Measurements from ENCODE around the gene GPR55. TPM values are rescaled to one million over a fixed set of nuclear protein-coding genes. Genes with fewer than 3 reads are reported as not detected.

Gene GPR55
- total and polyA plus RNA-seq, 2 donors (not counting 3 experiments of a cell fraction or from before 2014, with no cell fraction given), result not detected

DNA sequence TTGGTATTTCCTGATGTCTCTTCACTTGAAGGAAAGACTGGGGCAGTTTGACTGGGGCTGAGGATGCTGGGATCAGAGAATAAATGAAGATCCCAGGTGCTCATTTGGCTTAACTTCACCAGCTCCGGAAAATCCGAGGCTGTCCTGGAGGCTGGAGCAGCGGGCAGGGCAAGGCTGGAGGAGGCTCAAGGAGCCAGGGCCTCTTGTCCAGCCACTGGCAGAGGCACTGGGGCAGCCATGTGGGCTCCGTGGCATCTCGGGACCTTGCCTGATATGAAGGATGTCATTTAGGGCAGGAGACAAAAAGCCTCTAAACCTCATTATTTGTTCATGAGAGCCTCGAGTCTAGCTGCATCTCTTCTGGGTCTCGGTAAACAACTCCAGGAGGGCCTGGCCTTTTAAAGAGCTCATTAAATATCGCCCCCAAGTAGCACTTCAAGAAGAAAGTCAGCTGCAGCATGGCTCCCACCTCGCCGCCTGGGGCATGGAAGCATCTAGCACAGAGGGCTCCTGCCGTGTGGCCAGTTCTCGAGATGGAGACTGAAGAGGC lies 13.5 kb upstream of the GPR55 start:
- H3K27ac ChIP-seq (ENCODE audit: insufficient read depth, low read depth, low read length), result no peak overlapping the region
- dilution Hi-C loops (cut with MboI; ENCODE audit: extremely low pct_ligation_motif_present, low sequenced_read_pairs) (no loop called here), intact Hi-C loops (cut with micrococcal nuclease) (no loop called here)
- no peak overlapping the region for H3K4me3 ChIP-seq (replicated peaks in 1 of 3; ENCODE audit: insufficient read depth in 1 of 3, low read depth in 1 of 3, low read length in 3 of 3)
- H3K9ac ChIP-seq (replicated peaks; ENCODE audit: extremely low read depth, insufficient read depth, low read length), result no peak overlapping the region
- H3K36me3 ChIP-seq (ENCODE audit: control insufficient read depth in 2 of 2, extremely low read depth in 1 of 2, insufficient read depth in 2 of 2, low read length in 2 of 2), result no peaks in the 10 kb centered on the region
- no peaks in the 10 kb centered on the region for H3K4me1 ChIP-seq (ENCODE audit: control insufficient read depth, extremely low read depth, insufficient read depth, low read length)
- no peak overlapping the region for H2AFZ ChIP-seq (ENCODE audit: low read depth, low read length)
- ChIA-PET POLR2A (no interaction called here), CTCF (interaction anchor here (1.4 to 1.8 kb wide), 3 partner anchors 9 to 114 kb away, joined by 3 to 4 read pairs (median 4); no protein-coding TSS in a partner anchor)
- FAIRE-seq (no peak), DNase-seq (ENCODE audit: low read depth, low spot score) (no peak)
- TF ChIP-seq, protein P1, sequence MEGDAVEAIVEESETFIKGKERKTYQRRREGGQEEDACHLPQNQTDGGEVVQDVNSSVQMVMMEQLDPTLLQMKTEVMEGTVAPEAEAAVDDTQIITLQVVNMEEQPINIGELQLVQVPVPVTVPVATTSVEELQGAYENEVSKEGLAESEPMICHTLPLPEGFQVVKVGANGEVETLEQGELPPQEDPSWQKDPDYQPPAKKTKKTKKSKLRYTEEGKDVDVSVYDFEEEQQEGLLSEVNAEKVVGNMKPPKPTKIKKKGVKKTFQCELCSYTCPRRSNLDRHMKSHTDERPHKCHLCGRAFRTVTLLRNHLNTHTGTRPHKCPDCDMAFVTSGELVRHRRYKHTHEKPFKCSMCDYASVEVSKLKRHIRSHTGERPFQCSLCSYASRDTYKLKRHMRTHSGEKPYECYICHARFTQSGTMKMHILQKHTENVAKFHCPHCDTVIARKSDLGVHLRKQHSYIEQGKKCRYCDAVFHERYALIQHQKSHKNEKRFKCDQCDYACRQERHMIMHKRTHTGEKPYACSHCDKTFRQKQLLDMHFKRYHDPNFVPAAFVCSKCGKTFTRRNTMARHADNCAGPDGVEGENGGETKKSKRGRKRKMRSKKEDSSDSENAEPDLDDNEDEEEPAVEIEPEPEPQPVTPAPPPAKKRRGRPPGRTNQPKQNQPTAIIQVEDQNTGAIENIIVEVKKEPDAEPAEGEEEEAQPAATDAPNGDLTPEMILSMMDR (IDR thresholded peaks at IDR 0.05; ENCODE audit: extremely low read depth in 1 of 2, insufficient read depth in 1 of 2, low read depth in 1 of 2, low read length in 2 of 2), result no peak
- TF ChIP-seq POLR2A (IDR thresholded peaks at IDR 0.05; ENCODE audit: low read depth, low read length) (no peak), POLR2AphosphoS5 (IDR thresholded peaks at IDR 0.05; ENCODE audit: insufficient read depth, low read depth, low read length) (no peak), EZH2 (IDR thresholded peaks at IDR 0.05; ENCODE audit: borderline replicate concordance, low read depth, low read length, severe bottlenecking) (no peak)
- TF ChIP-seq, protein P2, sequence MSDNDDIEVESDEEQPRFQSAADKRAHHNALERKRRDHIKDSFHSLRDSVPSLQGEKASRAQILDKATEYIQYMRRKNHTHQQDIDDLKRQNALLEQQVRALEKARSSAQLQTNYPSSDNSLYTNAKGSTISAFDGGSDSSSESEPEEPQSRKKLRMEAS (IDR thresholded peaks at IDR 0.05; ENCODE audit: insufficient read depth, insufficient read length), result no peak
- H3K9me3 ChIP-seq (replicated peaks; ENCODE audit: control insufficient read depth, insufficient read depth, low read length), result no peaks in the 10 kb centered on the region
- no peaks in the 10 kb centered on the region for H3K27me3 ChIP-seq (ENCODE audit: control insufficient read depth in 2 of 2, insufficient read depth in 2 of 2, low read length in 2 of 2)
- no peaks in the 10 kb centered on the region for H3K9me1 ChIP-seq (replicated peaks; ENCODE audit: control insufficient read depth, extremely low read depth, insufficient read depth, low read length)
- BruUV-seq (replicated peaks), result no TSS peak
- H4K20me1 ChIP-seq (replicated peaks; ENCODE audit: control insufficient read depth, extremely low read depth, insufficient read depth, low read length), result no peaks in the 10 kb centered on the region
- H3K4me2 ChIP-seq (ENCODE audit: insufficient read depth, low read length), result no peak overlapping the region
- no peaks in the 10 kb centered on the region for H3K79me2 ChIP-seq (ENCODE audit: control insufficient read depth, insufficient read depth, low read length)

DNA sequence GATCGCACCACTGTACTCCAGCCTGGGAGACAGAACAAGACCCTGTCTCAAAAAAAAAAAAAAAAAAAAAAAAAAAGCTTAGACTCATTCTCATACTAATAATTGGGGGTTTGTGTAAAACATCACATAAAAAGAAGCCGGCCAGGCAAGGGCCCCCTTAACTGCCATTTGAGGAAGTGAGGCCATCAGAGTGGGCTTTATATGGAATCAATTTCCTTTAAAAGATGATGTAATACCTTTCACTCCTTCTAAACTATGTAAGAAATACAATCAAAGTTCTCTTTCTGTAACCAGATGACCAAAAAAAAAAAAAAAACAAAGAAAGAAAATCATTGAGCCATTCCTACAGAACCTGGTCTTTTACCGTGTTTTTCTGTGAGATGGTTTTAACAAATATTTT lies 13.1 kb upstream of the GPR55 start:
- H3K4me3 ChIP-seq (replicated peaks in 1 of 3; ENCODE audit: insufficient read depth in 1 of 3, low read depth in 1 of 3, low read length in 3 of 3), result no peak overlapping the region
- H3K79me2 ChIP-seq (ENCODE audit: control insufficient read depth, insufficient read depth, low read length), result no peaks in the 10 kb centered on the region
- no TSS peak for BruUV-seq (replicated peaks)
- POLR2A ChIA-PET, result no interaction called here
- dilution Hi-C loops (cut with MboI; ENCODE audit: extremely low pct_ligation_motif_present, low sequenced_read_pairs) (no loop called here), intact Hi-C loops (cut with micrococcal nuclease) (no loop called here)
- no peaks in the 10 kb centered on the region for H3K4me1 ChIP-seq (ENCODE audit: control insufficient read depth, extremely low read depth, insufficient read depth, low read length)
- H4K20me1 ChIP-seq (replicated peaks; ENCODE audit: control insufficient read depth, extremely low read depth, insufficient read depth, low read length), result no peaks in the 10 kb centered on the region
- no peaks in the 10 kb centered on the region for H3K9me3 ChIP-seq (replicated peaks; ENCODE audit: control insufficient read depth, insufficient read depth, low read length)
- H3K4me2 ChIP-seq (ENCODE audit: insufficient read depth, low read length), result no peak overlapping the region
- no peaks in the 10 kb centered on the region for H3K36me3 ChIP-seq (ENCODE audit: control insufficient read depth in 2 of 2, extremely low read depth in 1 of 2, insufficient read depth in 2 of 2, low read length in 2 of 2)
- CTCF ChIA-PET, result interaction anchor here (1.4 to 1.8 kb wide), 3 partner anchors 10 to 114 kb away, joined by 3 to 4 read pairs (median 4); no protein-coding TSS in a partner anchor
- FAIRE-seq (no peak), DNase-seq (ENCODE audit: low read depth, low spot score) (no peak)
- H3K9me1 ChIP-seq (replicated peaks; ENCODE audit: control insufficient read depth, extremely low read depth, insufficient read depth, low read length), result no peaks in the 10 kb centered on the region
- no peaks in the 10 kb centered on the region for H3K27me3 ChIP-seq (ENCODE audit: control insufficient read depth in 2 of 2, insufficient read depth in 2 of 2, low read length in 2 of 2)
- H3K27ac ChIP-seq (ENCODE audit: insufficient read depth, low read depth, low read length), result no peak overlapping the region
- TF ChIP-seq POLR2AphosphoS5 (IDR thresholded peaks at IDR 0.05; ENCODE audit: insufficient read depth, low read depth, low read length) (no peak), POLR2A (IDR thresholded peaks at IDR 0.05; ENCODE audit: low read depth, low read length) (no peak)
- TF ChIP-seq, protein P1 (IDR thresholded peaks at IDR 0.05; ENCODE audit: extremely low read depth in 1 of 2, insufficient read depth in 1 of 2, low read depth in 1 of 2, low read length in 2 of 2), result no peak
- TF ChIP-seq, protein P2 (IDR thresholded peaks at IDR 0.05; ENCODE audit: insufficient read depth, insufficient read length), result no peak
- H3K9ac ChIP-seq (replicated peaks; ENCODE audit: extremely low read depth, insufficient read depth, low read length), result no peak overlapping the region
- no peak overlapping the region for H2AFZ ChIP-seq (ENCODE audit: low read depth, low read length)

Measured in endothelial cell of umbilical vein (primary cell).